Measurements from ENCODE around the gene NOTUM.

DNA sequence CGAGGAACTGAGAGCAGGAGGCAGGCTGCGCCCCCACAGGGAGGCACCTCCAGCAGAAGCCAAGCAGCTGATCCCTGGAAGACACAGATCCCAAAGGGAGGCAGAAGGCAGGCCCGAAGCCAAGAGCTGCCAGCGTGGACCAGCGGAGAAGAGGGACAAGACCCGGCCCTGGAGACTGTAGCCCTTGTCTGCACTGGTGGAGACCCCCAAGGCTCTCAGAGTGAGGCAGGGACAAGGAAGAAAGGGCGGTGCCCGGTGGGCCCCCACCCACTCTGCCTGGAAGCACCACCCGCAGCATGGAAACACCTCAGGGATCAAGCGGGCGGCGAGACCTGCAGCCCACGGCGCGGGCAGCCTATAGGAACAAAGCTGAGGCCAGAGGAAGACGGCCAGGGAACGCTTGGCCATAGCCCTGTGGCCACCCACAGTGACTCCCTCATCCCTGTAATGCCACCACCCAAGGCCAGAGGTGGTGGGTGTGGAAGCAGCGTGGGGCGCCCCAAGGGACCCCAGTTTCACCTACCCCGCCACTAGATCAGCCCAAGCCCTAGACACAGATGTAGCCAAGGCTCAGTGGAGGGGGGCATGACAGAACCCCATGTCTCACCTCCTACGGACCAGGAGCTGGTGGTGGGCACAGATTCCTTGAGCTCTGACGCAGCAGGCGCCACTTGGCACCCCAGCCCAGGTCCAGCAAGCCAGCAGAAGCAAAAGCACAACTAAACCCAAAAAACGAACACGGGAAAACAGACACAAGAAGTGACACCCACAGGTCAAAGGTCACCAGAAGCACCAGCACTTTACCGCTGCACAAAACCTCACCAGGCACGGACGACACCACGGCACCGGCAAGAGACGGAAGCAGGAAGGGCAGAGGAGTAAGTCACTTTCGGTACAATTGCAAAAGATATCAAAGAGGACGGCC is 40.1 kb downstream of the NOTUM start:
- no peak for TF ChIP-seq CTCF (conservative IDR thresholded peaks at IDR 0.05; ENCODE audit: low read length)
- TF ChIP-seq EZH2phosphoT487 (IDR thresholded peaks at IDR 0.05; ENCODE audit: borderline replicate concordance, low read depth, low read length): no peak
